ENCODE measurements around the gene KCNK5. TPM values are rescaled to one million over a fixed set of nuclear protein-coding genes. Genes with fewer than 3 reads are reported as not detected.

KCNK5 gene, protein sequence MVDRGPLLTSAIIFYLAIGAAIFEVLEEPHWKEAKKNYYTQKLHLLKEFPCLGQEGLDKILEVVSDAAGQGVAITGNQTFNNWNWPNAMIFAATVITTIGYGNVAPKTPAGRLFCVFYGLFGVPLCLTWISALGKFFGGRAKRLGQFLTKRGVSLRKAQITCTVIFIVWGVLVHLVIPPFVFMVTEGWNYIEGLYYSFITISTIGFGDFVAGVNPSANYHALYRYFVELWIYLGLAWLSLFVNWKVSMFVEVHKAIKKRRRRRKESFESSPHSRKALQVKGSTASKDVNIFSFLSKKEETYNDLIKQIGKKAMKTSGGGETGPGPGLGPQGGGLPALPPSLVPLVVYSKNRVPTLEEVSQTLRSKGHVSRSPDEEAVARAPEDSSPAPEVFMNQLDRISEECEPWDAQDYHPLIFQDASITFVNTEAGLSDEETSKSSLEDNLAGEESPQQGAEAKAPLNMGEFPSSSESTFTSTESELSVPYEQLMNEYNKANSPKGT
- 0.22 TPM in 1 of 2 replicates, not detected in the other for total RNA-seq

DNA sequence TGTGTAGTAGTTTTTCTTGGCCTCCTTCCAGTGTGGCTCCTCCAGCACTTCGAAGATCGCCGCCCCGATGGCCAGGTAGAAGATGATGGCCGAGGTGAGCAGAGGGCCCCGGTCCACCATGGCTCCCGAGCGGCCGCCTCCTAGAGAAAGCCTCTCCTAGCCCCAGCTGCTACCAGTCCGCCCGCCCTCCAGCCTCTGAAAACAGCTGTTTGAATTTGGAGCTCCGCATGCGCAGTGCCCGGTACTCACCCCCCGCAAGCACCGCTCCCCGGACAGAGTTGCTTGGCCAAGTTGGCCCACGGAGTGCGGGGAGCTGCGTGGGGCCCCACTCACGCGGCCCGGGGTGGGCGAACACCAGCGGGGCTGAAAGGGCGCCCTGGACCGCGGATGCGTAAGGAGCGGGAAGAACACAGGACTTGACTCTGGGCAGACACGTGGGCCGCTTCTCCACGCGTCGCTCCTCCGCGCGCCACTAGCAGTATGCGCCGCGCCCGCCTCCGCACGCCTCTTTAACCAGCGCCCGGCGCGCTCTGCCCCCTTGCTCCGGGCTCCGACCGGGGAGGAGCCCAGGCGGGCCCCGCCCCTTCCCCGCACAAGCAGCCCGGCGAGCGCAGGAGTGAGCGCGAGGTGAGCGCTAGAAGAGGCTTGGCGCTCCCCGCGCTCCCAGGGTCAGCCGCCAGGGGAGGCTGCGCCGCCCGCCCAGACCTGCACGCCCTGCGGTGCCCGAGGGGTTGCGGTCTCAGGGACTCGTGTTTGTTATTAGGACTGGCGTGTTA, at the start of gene KCNK5:
Gene KCNK5, minus strand, starts transcription at position 484 of the 776 bp plus-strand sequence. Its CDS starts 364 bp downstream, at position 120.

Other genes with a start within 250 kb of the KCNK5 start
- not detected in 2 replicates for gene GLP1R, start 180.7 kb downstream of the KCNK5 start, total RNA-seq
- 17.3 and 23.1 TPM in 2 replicates for gene SAYSD1, start 114.3 kb downstream of the KCNK5 start, total RNA-seq
- not detected in 2 replicates for gene KCNK17, start 84.9 kb upstream of the KCNK5 start, total RNA-seq
- not detected in 2 replicates for gene KCNK16, start 93.2 kb upstream of the KCNK5 start, total RNA-seq